ENCODE results near the gene CAMK2N1.

- TF ChIP-seq CTCF (conservative IDR thresholded peaks at IDR 0.05 in 1 of 2, IDR thresholded peaks at IDR 0.05 in 1 of 2; ENCODE audit: extremely low read depth in 1 of 2, insufficient read depth in 1 of 2, low read depth in 1 of 2, low read length in 2 of 2) (no peak), EZH2 (IDR thresholded peaks at IDR 0.05; ENCODE audit: borderline replicate concordance, low read length) (no peak)
Measured at GRCh38 chr1:20449735-20450311, 36.2 kb downstream of the CAMK2N1 start.

Measured in mammary epithelial cell (primary cell).